ENCODE data around the gene MED13L.

DNA sequence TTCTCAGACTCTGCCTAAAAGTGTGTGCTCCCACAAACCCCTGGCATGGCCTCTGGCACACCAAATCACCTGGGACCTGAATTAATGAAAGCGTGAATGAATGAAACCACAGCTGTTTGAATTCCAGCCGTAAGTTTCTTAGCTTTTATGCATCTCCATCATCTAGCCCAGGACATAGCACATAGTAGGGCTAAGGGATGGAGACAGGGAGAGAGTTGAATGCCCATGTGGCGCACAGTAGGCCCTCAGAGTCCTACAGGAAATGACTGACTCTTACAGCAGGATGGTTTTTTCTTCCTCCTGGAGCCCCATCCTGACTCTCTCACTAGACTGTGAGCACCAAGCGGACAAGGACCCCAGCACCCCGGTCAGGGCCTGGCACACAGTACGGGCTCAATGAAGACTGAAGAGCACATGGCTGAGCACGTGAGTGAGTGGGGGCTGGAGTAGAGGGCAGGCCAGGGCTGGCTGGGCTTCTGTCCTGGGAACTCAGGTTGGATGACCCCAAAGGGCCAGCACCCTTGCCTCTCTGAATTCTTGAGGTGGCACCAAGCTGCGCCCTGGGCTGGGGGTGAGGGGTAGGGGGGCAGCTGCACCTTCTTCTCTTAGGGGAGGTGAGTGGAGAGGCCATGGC is 351.3 kb downstream of the MED13L start:
- no peak for TF ChIP-seq POLR2AphosphoS5 (IDR thresholded peaks at IDR 0.05; ENCODE audit: low read depth, low read length)
- TF ChIP-seq SUZ12 (IDR thresholded peaks at IDR 0.05; ENCODE audit: low read length) = no peak
- TF ChIP-seq TAF7 (optimal IDR thresholded peaks at IDR 0.05; ENCODE audit: borderline replicate concordance, low read depth, low read length) = no peak
- TF ChIP-seq CTCF (IDR thresholded peaks at IDR 0.05; ENCODE audit: control extremely low read depth in 1 of 3, insufficient read depth in 1 of 3, low read depth in 1 of 3, low read length in 3 of 3) = no peak
- TF ChIP-seq SIN3A (conservative IDR thresholded peaks at IDR 0.05 in 1 of 2, IDR thresholded peaks at IDR 0.05 in 1 of 2; ENCODE audit: low read depth in 1 of 2, low read length in 2 of 2) = no peak
- TF ChIP-seq CEBPB (IDR thresholded peaks at IDR 0.05; ENCODE audit: low read depth, low read length) = no peak
- no peak for TF ChIP-seq EP300 (IDR thresholded peaks at IDR 0.05; ENCODE audit: borderline replicate concordance in 1 of 2, low read depth in 2 of 2, low read length in 2 of 2)
- TF ChIP-seq, protein P1, sequence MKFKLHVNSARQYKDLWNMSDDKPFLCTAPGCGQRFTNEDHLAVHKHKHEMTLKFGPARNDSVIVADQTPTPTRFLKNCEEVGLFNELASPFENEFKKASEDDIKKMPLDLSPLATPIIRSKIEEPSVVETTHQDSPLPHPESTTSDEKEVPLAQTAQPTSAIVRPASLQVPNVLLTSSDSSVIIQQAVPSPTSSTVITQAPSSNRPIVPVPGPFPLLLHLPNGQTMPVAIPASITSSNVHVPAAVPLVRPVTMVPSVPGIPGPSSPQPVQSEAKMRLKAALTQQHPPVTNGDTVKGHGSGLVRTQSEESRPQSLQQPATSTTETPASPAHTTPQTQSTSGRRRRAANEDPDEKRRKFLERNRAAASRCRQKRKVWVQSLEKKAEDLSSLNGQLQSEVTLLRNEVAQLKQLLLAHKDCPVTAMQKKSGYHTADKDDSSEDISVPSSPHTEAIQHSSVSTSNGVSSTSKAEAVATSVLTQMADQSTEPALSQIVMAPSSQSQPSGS (IDR thresholded peaks at IDR 0.05; ENCODE audit: low read length) = no peak
- TF ChIP-seq POLR2A (IDR thresholded peaks at IDR 0.05; ENCODE audit: control extremely low read depth in 1 of 2, low read depth in 2 of 2, low read length in 2 of 2) = no peak
- no peak for TF ChIP-seq MAFK (IDR thresholded peaks at IDR 0.05; ENCODE audit: low read depth, low read length)
